Neural crest cell (in vitro differentiated cells): ENCODE measurements around the gene NUP62. TPM values are rescaled to one million over a fixed set of nuclear protein-coding genes. Genes with fewer than 3 reads are reported as not detected.

Experiments used
- DNase-seq: peaks from one replicate; pipeline ENCODE4 v3.0.0; 2021; ENCODE audit warnings: low read depth, mixed read lengths, low spot score
- H3K27ac Mint-ChIP-seq: one replicate; pipeline ENCODE4 v1.8.0; 2021; ENCODE audit warnings: mild to moderate bottlenecking, mixed read lengths; ENCODE audit not compliant: unreplicated experiment
- H3K27me3 Mint-ChIP-seq: 2 replicates; pipeline ENCODE4 v1.8.0; 2021; ENCODE audit warnings: low read depth, mild to moderate bottlenecking, mixed read lengths
- H3K36me3 Mint-ChIP-seq: 2 replicates; pipeline ENCODE4 v1.8.0; 2021; ENCODE audit warnings: low read depth, mild to moderate bottlenecking, mixed read lengths
- H3K4me1 Mint-ChIP-seq: 2 replicates; pipeline ENCODE4 v1.8.0; 2021; ENCODE audit warnings: mixed read lengths
- H3K4me3 Mint-ChIP-seq: one replicate; pipeline ENCODE4 v1.8.0; 2021; ENCODE audit warnings: mild to moderate bottlenecking, mixed read lengths
- H3K9me3 Mint-ChIP-seq: 2 replicates; pipeline ENCODE4 v1.8.0; 2021; ENCODE audit warnings: mixed read lengths
- long read RNA-seq: library from polyadenylated mRNA; unstranded; transcript quantifications from one replicate; pipeline ENCODE4 v2.0.0, GENCODE V29; 2020
- total RNA-seq: library from RNA; stranded (reverse); gene quantifications from 2 replicates; pipeline ENCODE4 v1.2.1, GENCODE V29; 2021
- TF ChIP-seq, protein P1 (sequence below): fragments of 200-600 bp; sonication (generic); conservative IDR thresholded peaks from 2 replicates; pipeline ENCODE4 v1.5.0; 2021; ENCODE audit warnings: antibody characterized with exemption, mild to moderate bottlenecking

The NUP62 gene, protein sequence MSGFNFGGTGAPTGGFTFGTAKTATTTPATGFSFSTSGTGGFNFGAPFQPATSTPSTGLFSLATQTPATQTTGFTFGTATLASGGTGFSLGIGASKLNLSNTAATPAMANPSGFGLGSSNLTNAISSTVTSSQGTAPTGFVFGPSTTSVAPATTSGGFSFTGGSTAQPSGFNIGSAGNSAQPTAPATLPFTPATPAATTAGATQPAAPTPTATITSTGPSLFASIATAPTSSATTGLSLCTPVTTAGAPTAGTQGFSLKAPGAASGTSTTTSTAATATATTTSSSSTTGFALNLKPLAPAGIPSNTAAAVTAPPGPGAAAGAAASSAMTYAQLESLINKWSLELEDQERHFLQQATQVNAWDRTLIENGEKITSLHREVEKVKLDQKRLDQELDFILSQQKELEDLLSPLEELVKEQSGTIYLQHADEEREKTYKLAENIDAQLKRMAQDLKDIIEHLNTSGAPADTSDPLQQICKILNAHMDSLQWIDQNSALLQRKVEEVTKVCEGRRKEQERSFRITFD
- 127 and 141 TPM in 2 replicates for total RNA-seq
- long read RNA-seq, transcript NUP62-202 (2 exons, 3,479 nt), result major isoform, 26 of 78 reads
- long read RNA-seq, transcript NUP62-211 (3 exons, 2,053 nt), result minor isoform, 10 of 78 reads
- long read RNA-seq, partial matches to known transcripts, result 0 of 78 reads
- long read RNA-seq, other reads (novel, unspliced or antisense), result 38 of 78 reads

DNA sequence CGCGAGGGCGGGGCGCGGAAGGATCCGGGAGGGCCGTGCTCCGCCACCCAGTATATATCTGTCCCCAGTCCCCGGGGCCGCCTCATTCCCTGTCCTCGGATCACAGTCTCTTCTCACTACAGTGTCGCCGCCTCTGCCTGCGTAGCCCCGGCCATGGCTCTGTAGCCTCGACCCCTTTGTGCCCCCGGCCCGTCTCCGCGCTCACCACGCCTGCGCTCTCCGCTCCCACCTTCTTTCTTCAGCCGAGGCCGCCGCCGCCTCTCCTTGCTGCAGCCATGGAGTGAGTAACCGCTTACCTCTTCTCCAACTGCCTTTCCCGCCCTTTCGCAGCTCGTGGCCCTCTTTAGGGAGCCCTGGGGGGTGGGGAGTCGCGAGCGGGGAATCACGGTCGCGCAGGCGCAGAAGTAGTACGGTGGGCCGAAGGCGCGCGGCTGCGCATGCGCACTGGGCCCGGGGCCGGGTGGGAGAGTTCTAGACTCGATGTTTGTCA is at the start of gene NUP62, which contains the start of gene ATF5:
Gene NUP62, minus strand, starts transcription at position 384 of the 490 bp plus-strand sequence. CDS start 19,697 bp downstream, outside the sequence.
Gene ATF5, plus strand, starts transcription at position 85 of the 490 bp plus-strand sequence. CDS start 1,646 bp downstream, outside the sequence.
- peak within 1 kb of the TSS; percentile 96 for H3K4me3 Mint-ChIP-seq
- peak; percentile 95 for DNase-seq
- peaks cover 5% of the 10 kb centered on the region for H3K9me3 Mint-ChIP-seq
- peaks cover 16% of the 10 kb centered on the region for H3K27me3 Mint-ChIP-seq
- H3K27ac Mint-ChIP-seq, result peak within 1 kb of the TSS; percentile 100
- TF ChIP-seq, protein P1, sequence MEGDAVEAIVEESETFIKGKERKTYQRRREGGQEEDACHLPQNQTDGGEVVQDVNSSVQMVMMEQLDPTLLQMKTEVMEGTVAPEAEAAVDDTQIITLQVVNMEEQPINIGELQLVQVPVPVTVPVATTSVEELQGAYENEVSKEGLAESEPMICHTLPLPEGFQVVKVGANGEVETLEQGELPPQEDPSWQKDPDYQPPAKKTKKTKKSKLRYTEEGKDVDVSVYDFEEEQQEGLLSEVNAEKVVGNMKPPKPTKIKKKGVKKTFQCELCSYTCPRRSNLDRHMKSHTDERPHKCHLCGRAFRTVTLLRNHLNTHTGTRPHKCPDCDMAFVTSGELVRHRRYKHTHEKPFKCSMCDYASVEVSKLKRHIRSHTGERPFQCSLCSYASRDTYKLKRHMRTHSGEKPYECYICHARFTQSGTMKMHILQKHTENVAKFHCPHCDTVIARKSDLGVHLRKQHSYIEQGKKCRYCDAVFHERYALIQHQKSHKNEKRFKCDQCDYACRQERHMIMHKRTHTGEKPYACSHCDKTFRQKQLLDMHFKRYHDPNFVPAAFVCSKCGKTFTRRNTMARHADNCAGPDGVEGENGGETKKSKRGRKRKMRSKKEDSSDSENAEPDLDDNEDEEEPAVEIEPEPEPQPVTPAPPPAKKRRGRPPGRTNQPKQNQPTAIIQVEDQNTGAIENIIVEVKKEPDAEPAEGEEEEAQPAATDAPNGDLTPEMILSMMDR, result no peak
- peaks cover 31% of the 10 kb centered on the region for H3K36me3 Mint-ChIP-seq
- peaks cover 39% of the 10 kb centered on the region for H3K4me1 Mint-ChIP-seq

DNA sequence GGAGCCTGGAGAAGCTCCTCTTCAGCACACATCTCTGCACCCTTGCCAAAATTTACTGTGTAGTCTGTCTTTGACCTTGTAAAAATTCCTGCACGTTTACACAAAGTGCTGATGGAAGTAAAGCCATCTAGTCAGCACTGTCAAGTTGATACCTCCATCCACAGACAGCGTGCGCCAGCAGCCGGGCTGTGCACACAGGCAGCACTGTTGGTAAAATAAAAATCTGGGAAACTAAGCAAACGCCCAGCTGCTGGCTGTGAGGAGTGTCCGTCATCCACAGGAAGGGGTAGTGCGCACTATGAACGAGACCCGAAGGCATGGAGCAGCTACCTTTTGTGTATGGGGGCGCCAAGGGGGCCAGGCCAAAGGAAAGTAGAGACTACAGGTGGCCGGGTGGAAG is 49.0 kb upstream of the NUP62 start:
- H3K9me3 Mint-ChIP-seq, result no peaks in the 10 kb centered on the region
- peak overlapping the region; percentile 81 for H3K27ac Mint-ChIP-seq
- no peaks in the 10 kb centered on the region for H3K4me1 Mint-ChIP-seq
- H3K4me3 Mint-ChIP-seq, result no peak overlapping the region
- no peaks in the 10 kb centered on the region for H3K36me3 Mint-ChIP-seq
- TF ChIP-seq, protein P1, result no peak
- DNase-seq, result no peak
- no peaks in the 10 kb centered on the region for H3K27me3 Mint-ChIP-seq

DNA sequence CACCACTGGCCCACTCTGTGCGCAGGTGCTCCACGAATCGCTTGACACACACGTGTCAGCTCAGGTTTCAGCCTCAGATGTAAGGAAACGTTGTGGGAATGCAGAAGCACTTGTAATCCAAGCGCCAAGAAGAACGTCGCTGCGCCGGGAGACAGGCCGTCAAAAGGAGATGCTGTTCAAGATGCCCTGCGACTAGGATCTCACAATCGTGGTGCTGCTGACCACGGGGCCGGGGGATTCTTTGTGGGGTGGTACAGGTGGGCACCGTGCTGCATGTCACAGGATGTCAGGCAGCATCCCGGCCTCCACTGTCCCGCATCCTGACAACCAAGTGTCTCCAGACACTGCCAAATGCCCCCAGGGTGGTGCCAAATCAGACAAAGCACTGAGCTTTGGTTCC is 48.6 kb upstream of the NUP62 start:
- Mint-ChIP-seq H3K4me3 (no peak overlapping the region), H3K9me3 (no peaks in the 10 kb centered on the region), H3K4me1 (no peaks in the 10 kb centered on the region), H3K27ac (no peak overlapping the region), H3K27me3 (no peaks in the 10 kb centered on the region), H3K36me3 (no peaks in the 10 kb centered on the region)
- TF ChIP-seq, protein P1, result no peak
- no peak for DNase-seq

DNA sequence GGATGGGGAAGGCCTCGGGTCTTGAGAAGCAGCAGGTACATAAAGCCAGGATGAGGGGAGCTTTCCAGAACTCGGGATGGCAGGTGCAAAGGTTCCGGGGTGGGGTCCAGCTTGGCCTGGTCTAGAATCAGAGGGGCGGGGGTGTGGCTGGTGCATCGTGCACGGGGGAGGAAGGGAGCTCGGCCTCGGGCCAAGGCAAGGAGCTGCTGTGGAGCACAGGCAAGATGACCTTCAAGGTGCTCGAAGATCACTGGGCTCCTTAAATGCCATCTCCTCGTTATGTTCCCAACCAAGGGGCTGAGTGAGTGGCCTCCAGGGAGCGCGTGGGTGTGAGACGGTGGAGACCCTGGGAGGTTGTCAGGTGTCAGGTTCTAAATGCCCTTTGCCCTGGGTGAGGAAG is 47.8 kb upstream of the NUP62 start:
- no peak overlapping the region for H3K27ac Mint-ChIP-seq
- H3K27me3 Mint-ChIP-seq, result no peaks in the 10 kb centered on the region
- DNase-seq, result no peak
- no peaks in the 10 kb centered on the region for H3K9me3 Mint-ChIP-seq
- no peaks in the 10 kb centered on the region for H3K4me1 Mint-ChIP-seq
- H3K36me3 Mint-ChIP-seq, result no peaks in the 10 kb centered on the region
- TF ChIP-seq, protein P1, result no peak
- H3K4me3 Mint-ChIP-seq, result no peak overlapping the region

DNA sequence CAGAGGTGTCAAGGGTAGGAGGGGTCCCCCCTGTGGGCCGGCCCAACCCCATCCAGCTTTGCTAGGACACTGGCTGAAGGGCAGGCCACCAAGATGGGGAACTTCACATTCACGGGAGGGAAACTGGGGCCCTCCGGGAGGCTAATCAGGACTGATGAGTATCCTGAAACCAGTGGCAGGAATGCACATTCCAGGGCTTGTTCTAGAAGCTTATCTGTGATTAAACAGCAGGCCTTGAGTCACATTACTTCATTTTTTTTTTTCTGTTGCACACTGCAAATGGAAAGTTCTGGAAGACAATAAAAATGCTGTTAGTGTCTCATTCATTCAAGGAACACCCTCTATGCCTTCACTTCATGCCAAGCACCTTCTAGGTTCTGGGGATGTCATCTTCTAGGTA is 47.2 kb upstream of the NUP62 start:
- TF ChIP-seq, protein P1, result no peak
- no peak for DNase-seq
- no peaks in the 10 kb centered on the region for H3K4me1 Mint-ChIP-seq

More for the DNA sequence above, 47.2 kb upstream of the NUP62 start:
- Mint-ChIP-seq H3K36me3 (no peaks in the 10 kb centered on the region), H3K27me3 (no peaks in the 10 kb centered on the region), H3K9me3 (no peaks in the 10 kb centered on the region), H3K4me3 (no peak overlapping the region), H3K27ac (no peak overlapping the region)
